Panc1 (cell line): Measurements from ENCODE around the gene DAGLA. TPM values are rescaled to one million over a fixed set of nuclear protein-coding genes. Genes with fewer than 3 reads are reported as not detected.

Experiments
- ATAC-seq: fragments of 200-7000 bp; cut with Tn5 transposase; 2 replicates; pipeline ENCODE4 v1.9.1; 2020; ENCODE audit warnings: mild to moderate bottlenecking, moderate library complexity
- BruUV-seq: library from RNA; stranded (reverse); fragments of 400-500 nt; replicated peaks from 2 replicates; lab custom pipeline; 2021; lab: Mats Ljungman, UMichigan
- CTCF ChIA-PET: fragments of 300-600 bp; sonication (Branson Sonifier 250); formaldehyde crosslinking; loops from one replicate; lab custom pipeline; 2022; ENCODE audit warnings: antibody characterized with exemption; lab: Charles Lee
- POLR2A ChIA-PET: fragments of 300-600 bp; sonication (Branson Sonifier 250); formaldehyde crosslinking; loops from one replicate; lab custom pipeline; 2022; ENCODE audit warnings: antibody characterized with exemption; lab: Charles Lee
- DNase-seq: peaks from one replicate; pipeline ENCODE4 v3.0.0-alpha.2; 2010; ENCODE audit warnings: low read depth, low spot score
- H3K27ac ChIP-seq: 2 replicates; pipeline ENCODE4 v1.5.1; 2011; ENCODE audit warnings: mild to moderate bottlenecking, low read length, inconsistent platforms
- H3K27me3 ChIP-seq: fragments of 200-500 bp; sonication (Bioruptor generic); 2 replicates; pipeline ENCODE4 v1.6.0; 2014; ENCODE audit warnings: low read length, inconsistent platforms; ENCODE audit not compliant: control insufficient read depth, insufficient read depth
- H3K36me3 ChIP-seq: fragments of 200-500 bp; sonication (Bioruptor generic); 2 replicates; pipeline ENCODE4 v1.5.1; 2014; ENCODE audit warnings: inconsistent platforms, mild to moderate bottlenecking, low read length, moderate library complexity; ENCODE audit not compliant: control insufficient read depth, insufficient read depth
- H3K4me1 ChIP-seq: 2 replicates; pipeline ENCODE4 v1.5.1; 2011; ENCODE audit warnings: inconsistent platforms, mild to moderate bottlenecking, low read length, moderate library complexity; ENCODE audit not compliant: control insufficient read depth, insufficient read depth
- H3K4me3 ChIP-seq, 2 experiments: 2 replicates each; pipeline ENCODE4 v1.5.1; 2011 to 2012; ENCODE audit warnings: low read depth in 2 of 2, low read length in 2 of 2, mild to moderate bottlenecking in 2 of 2, inconsistent platforms in 1 of 2, moderate library complexity in 1 of 2
- H3K9me3 ChIP-seq: fragments of 200-500 bp; sonication (Bioruptor generic); 2 replicates; pipeline ENCODE4 v1.5.1; 2014; ENCODE audit warnings: low read depth, mild to moderate bottlenecking, inconsistent platforms, low read length, moderate library complexity; ENCODE audit not compliant: control insufficient read depth, insufficient read depth
- CTCF ChIP-seq: fragments of 450-650 bp; IDR thresholded peaks from 2 replicates; pipeline ENCODE4 v1.5.1; 2017; ENCODE audit warnings: mild to moderate bottlenecking
- POLR2AphosphoS5 ChIP-seq: IDR thresholded peaks from 2 replicates; pipeline ENCODE4 v1.6.1; 2012; ENCODE audit warnings: mild to moderate bottlenecking, low read depth, low read length, moderate library complexity
- SIN3A ChIP-seq: IDR thresholded peaks from 2 replicates; pipeline ENCODE4 v1.6.1; 2012; ENCODE audit warnings: low read depth, mild to moderate bottlenecking, low read length, moderate library complexity, borderline replicate concordance; ENCODE audit not compliant: insufficient read depth
- TCF7L2 ChIP-seq: IDR thresholded peaks from 2 replicates; pipeline ENCODE4 v1.6.1; 2011; ENCODE audit warnings: mild to moderate bottlenecking, low read depth, low read length, inconsistent platforms
- in situ Hi-C: cut with HindIII; loops from 2 replicates; pipeline ENCODE4 v1.10.0; 2016; ENCODE audit warnings: low sequenced_read_pairs, low pct_unique_long_range_greater_than_20kb
- intact Hi-C: fragments of 100-400 bp; cut with micrococcal nuclease; formaldehyde crosslinking; loops from one replicate; pipeline ENCODE4 v1.10.0; 2022; ENCODE audit not compliant: unreplicated experiment
- total RNA-seq: library from RNA; stranded (reverse); gene quantifications from one replicate; pipeline ENCODE4 v1.2.1, GENCODE V29; 2021; ENCODE audit not compliant: unreplicated experiment
- TF ChIP-seq, protein P1 (sequence below), 2 experiments: IDR thresholded peaks; 2 replicates each; pipeline ENCODE4 v1.6.1; 2011 to 2012; ENCODE audit warnings: low read depth in 2 of 2, control low read depth in 1 of 2, low read length in 1 of 2, mild to moderate bottlenecking in 1 of 2, moderate library complexity in 1 of 2; ENCODE audit not compliant: insufficient read depth in 1 of 2

DAGLA gene
- total RNA-seq, 1 experiment from 2014 or later = 6.4 TPM

GRCh38 chr11:61715867-61716266, 35.7 kb downstream of the DAGLA start:
- no peak overlapping the region for H3K27ac ChIP-seq
- intact Hi-C loops = no loop called here
- no TSS peak for BruUV-seq
- 0 out of 2 replicates have a peak, but pooled peaks cover 7% of the 10 kb centered on the region for H3K4me1 ChIP-seq
- ATAC-seq (no peak), DNase-seq (no peak)
- ChIA-PET POLR2A (no interaction called here), CTCF (no interaction called here)
- TF ChIP-seq TCF7L2 (no peak), SIN3A (no peak), CTCF (no peak), POLR2AphosphoS5 (no peak)
- TF ChIP-seq, protein P1, sequence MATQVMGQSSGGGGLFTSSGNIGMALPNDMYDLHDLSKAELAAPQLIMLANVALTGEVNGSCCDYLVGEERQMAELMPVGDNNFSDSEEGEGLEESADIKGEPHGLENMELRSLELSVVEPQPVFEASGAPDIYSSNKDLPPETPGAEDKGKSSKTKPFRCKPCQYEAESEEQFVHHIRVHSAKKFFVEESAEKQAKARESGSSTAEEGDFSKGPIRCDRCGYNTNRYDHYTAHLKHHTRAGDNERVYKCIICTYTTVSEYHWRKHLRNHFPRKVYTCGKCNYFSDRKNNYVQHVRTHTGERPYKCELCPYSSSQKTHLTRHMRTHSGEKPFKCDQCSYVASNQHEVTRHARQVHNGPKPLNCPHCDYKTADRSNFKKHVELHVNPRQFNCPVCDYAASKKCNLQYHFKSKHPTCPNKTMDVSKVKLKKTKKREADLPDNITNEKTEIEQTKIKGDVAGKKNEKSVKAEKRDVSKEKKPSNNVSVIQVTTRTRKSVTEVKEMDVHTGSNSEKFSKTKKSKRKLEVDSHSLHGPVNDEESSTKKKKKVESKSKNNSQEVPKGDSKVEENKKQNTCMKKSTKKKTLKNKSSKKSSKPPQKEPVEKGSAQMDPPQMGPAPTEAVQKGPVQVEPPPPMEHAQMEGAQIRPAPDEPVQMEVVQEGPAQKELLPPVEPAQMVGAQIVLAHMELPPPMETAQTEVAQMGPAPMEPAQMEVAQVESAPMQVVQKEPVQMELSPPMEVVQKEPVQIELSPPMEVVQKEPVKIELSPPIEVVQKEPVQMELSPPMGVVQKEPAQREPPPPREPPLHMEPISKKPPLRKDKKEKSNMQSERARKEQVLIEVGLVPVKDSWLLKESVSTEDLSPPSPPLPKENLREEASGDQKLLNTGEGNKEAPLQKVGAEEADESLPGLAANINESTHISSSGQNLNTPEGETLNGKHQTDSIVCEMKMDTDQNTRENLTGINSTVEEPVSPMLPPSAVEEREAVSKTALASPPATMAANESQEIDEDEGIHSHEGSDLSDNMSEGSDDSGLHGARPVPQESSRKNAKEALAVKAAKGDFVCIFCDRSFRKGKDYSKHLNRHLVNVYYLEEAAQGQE (IDR thresholded peaks at IDR 0.05; ENCODE audit: insufficient read depth in 1 of 2, low read depth in 2 of 2, low read length in 1 of 2) = no peak
- no peaks in the 10 kb centered on the region for H3K36me3 ChIP-seq
- in situ Hi-C loops = no loop called here
- no peaks in the 10 kb centered on the region for H3K9me3 ChIP-seq
- no peak overlapping the region for H3K4me3 ChIP-seq
- no peaks in the 10 kb centered on the region for H3K27me3 ChIP-seq

- DNase-seq (no peak), ATAC-seq (no peak)
- TF ChIP-seq TCF7L2 (no peak), SIN3A (no peak), POLR2AphosphoS5 (no peak), CTCF (no peak)
- TF ChIP-seq, protein P1 (IDR thresholded peaks at IDR 0.05; ENCODE audit: insufficient read depth in 1 of 2, low read depth in 2 of 2, low read length in 1 of 2) = no peak
Observed at GRCh38 chr11:61716478-61717285, 36.5 kb downstream of the DAGLA start.

More at GRCh38 chr11:61716478-61717285, 36.5 kb downstream of the DAGLA start:
- no peaks in the 10 kb centered on the region for H3K36me3 ChIP-seq
- no peaks in the 10 kb centered on the region for H3K27me3 ChIP-seq
- H3K9me3 ChIP-seq = no peaks in the 10 kb centered on the region
- ChIA-PET CTCF (no interaction called here), POLR2A (no interaction called here)
- intact Hi-C loops (no loop called here), in situ Hi-C loops (no loop called here)
- no peak overlapping the region for H3K27ac ChIP-seq
- H3K4me1 ChIP-seq = 0 out of 2 replicates have a peak, but pooled peaks cover 7% of the 10 kb centered on the region
- BruUV-seq = no TSS peak
- H3K4me3 ChIP-seq = no peak overlapping the region
